HG03159 (cell line): ENCODE measurements around the gene LGI4.

Source experiments
- ATAC-seq: cut with Tn5 transposase; IDR thresholded peaks from one replicate; pipeline ENCODE4 v1.9.1; 2021; ENCODE audit warnings: mild to moderate bottlenecking, moderate library complexity; ENCODE audit not compliant: unreplicated experiment

LGI4 gene

GRCh38 chr19:35134601-35135242 is at the start of gene LGI4:
Gene LGI4, minus strand, starts transcription at chr19:35135059. Its CDS starts 379 bp downstream, at chr19:35134680.
- no peak for ATAC-seq

GRCh38 chr19:35184267-35184666 is 49.4 kb upstream of the LGI4 start:
- no peak for ATAC-seq

GRCh38 chr19:35181387-35181786 is 46.5 kb upstream of the LGI4 start:
- ATAC-seq, result no peak

DNA sequence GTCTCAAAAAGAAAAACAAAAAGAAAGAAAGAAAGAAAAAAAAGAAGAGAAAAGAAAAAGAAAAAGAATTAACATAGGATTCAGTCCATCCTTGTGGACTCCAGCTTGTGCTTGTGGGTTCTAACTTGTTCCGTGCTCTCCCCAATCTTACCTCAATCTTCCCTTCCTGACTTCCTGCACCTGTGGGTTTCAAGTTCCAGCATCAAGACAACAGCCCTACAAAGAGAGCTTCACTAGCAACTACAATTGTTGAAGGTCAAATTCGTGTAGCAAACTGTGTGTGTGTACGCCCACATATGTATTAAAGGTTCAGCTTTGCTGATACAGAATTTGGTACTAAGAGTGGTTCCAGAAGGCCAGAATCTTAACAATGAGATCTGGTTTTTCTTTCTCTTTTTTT is 45.0 kb upstream of the LGI4 start:
- ATAC-seq, result no peak

- ATAC-seq, result no peak
Observed at GRCh38 chr19:35178701-35179100, 43.8 kb upstream of the LGI4 start.

DNA sequence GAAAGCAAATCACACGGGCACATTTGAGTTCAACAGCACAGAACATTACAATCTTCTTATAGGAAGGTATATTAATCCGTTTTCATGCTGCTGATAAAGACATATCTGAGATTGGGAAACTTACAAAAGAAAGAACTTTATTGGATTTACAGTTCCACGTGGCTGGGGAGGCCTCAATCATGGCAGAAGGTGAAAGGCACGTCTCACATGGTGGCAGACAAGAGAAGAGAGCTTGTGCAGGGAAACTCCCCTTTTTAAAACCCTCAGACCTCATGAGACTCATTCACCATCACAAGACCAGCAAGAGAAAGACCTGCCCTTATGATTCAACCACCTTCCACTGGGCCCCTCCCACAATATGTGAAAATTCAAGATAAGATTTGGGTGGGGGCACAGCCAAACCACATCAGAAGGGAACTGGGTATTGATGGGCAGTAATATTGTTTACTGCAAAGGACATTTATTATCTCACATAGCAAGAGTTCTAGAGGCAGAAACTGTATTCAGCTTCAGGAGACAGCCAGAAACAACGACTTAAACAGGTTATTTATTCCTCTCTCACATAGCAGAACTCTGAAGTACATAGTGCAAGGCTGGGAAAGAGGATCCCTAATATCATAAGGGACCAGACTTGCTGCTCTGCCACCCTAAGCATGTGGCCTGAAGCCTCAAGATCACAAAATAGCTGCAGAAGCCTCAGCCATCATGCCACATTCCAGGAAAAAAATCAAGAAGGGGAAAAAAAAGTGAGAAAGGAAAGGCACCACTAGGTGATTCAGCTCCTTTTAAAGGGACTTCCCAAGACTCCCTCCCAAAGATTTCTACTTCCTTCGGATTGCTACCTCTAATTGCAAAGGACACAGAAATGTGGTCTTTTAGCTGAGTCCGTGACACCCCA is 42.8 kb upstream of the LGI4 start:
- ATAC-seq, result no peak

DNA sequence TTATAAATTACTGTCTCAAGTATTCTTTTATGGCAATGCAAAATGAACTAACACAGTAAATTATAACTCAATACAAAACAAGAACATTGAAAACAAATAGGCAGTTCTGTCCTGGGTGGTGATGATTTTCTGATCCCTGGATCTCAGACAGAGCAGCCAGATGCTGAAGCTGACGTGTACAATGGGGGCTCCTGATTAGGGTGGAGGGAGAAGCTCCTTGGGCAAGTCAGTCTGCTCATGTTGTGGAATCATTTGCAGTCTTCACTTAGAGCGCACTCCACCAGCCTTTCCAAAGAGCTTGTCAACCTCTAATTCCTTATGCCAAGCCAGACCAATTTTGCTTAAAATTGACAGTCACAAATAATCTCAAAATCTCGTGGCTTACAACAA is 41.3 kb upstream of the LGI4 start:
- ATAC-seq, result no peak

DNA sequence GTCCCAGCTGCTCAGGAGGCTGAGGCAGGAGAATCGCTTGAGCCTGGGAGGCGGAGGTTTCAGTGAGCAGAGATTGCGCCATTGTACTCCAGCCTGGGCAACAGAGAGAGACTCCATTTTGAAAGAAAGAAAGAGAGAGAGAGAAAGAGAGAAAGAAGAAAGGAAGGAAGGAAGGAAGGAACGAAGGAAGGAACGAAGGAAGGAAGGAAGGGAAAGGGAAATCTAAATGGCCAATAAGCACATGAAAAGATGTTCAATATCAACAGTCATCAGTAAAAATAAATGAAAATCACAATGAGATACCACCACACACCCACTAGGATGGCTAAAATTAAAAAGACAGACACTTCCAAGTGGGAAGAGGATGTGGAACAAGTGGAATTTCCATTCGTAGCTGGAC is 39.4 kb upstream of the LGI4 start:
- ATAC-seq, result no peak

- ATAC-seq, result no peak
Observed at GRCh38 chr19:35171730-35172129, 36.9 kb upstream of the LGI4 start.

DNA sequence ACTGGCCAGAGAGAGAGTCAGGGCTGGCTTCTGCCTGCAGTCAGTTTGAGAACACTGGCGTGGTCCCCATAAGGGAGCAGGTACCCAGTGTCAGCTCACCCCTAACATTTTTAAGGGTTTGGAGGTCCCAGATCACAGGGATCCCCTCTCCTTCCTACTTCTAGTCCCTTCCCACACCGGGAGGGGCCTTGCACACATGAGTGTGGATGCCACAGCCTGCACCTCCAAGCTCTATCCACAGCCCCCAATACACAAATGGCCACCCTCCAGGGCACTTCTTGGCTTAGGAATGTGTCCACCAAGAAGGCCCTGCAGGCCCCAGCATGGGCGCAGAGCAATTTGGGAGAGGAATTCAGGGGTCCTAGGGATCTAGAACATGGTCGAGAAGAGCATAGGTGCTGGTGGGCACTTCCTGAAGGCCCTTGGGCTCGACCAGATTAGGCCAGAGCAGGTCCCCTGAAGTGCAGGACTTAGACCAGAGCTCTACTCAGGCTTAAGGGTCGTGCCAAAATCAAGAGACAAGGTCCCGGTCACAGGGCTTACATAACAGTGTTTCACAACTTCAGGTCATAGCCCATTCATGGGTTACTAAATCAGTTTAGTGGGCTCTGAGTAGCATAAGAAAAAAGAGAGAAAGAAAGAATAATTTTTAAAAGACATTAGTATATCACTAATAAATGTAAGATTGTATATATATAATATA is 35.7 kb upstream of the LGI4 start:
- no peak for ATAC-seq

DNA sequence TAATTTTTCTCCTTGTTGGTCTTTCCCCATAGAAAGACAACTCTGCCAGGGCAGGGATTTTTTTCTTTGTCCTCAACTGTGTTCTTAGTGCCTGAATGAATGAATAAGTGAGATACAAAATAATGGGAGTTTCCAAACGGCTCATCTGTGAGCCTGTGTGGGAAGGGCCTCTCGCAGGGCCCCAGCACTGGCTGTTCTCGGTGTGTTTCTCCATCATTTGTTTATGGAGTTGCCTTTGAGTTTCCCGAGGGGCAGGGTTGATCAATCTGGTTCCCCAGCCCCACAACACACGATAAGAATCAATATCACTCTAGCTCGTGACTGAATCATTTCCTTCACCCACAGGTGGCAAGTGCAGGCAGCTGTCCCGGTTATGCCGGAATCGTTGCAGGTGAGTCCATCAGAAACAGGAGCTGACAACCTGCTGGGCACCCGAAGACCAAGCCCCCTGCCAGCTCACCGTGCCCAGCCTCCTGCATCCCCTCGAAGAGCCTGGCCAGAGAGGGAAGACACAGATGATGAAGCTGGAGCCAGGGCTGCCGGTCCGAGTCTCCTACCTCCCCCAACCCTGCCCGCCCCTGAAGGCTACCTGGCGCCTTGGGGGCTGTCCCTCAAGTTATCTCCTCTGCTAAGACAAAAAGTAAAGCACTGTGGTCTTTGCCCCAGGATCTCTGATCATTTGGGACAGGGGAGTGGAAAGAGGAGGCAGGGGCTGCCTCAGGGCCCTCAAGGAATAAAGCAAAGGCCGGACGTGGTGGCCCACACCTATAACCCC is 34.5 kb upstream of the LGI4 start:
- no peak for ATAC-seq

DNA sequence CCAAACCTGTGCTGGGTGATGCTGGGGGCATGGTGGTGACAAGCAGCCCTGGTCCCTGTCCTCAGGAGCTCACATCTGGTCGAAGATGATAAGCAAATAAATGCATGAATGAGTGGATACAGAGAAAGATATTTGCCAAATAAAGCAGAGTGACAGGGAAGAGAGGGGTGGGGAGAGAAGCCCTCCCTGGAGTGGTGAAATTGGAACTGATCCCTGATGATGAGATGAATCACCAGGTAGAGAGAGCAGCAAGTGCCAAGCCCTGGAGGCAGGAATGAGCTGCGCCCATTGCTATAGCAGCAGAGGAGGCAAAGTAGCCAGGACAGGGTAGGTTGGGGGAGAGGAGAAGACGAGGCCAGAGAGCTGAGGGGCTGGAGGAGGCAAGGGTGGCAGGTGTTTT is 33.3 kb upstream of the LGI4 start:
- no peak for ATAC-seq

- ATAC-seq, result no peak
Observed at GRCh38 chr19:35167251-35168119, 32.6 kb upstream of the LGI4 start.

- no peak for ATAC-seq
Observed at GRCh38 chr19:35166100-35167063, 31.5 kb upstream of the LGI4 start.

- no peak for ATAC-seq
Observed at GRCh38 chr19:35165200-35166058, 30.6 kb upstream of the LGI4 start.

DNA sequence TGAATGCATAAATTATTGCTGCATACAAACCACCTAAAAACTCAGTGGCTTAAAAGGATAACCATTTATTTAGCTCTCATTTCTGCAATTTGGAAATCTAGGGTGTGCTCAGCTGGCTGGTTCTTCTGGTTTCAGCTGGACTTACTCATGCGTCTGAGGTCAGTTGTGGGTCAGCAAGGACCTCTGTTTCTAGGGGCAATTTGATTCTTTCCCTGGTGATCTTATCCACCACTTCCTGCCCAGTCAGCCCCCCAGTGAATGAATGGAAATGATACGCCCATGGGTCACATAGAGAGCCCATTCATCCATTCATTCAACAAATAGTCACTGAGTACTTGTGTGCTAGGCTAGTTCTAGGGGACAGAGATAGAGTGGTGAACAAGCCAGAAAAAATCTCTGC is 29.6 kb upstream of the LGI4 start:
- no peak for ATAC-seq

- no peak for ATAC-seq
Observed at GRCh38 chr19:35162471-35163326, 27.8 kb upstream of the LGI4 start.
